ENCODE data around the gene TOR2A.
"Not testable (repeated sequence)": the region's sequence is repeated elsewhere in the genome, so short reads cannot be mapped to it uniquely, and the experiment has no call there.

Gene TOR2A

DNA sequence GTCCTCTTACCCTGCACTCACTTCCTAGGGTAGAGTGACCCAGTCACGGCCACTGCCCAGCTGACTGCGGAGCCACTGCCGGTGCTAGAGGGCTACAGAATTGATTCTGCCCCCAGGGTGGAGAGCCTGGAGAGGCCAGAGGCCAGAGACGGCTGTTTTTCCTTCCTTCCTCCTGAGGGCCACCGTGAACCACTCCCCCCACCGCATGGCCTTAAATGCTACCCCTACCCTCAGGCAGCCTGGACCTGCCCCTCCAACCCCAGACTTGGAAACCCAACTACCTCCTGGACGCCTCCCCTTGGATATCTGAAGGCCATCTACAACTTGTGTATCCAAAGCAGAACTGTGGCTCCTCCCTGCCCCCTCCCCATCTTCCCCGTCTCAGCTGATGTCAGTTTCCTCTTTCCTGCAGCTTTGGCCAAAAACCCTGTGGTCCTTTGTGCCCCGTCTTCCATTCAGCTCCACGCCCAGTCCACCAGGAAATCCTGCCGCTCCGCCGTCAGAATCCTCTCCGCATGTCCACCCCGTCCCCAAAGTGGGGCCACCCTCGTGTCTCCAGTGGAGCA lies 27.1 kb upstream of the TOR2A start:
- H3K79me2 ChIP-seq (ENCODE audit: low read length): no peaks in the 10 kb centered on the region
- no peak for TF ChIP-seq CTCF (IDR thresholded peaks at IDR 0.05; ENCODE audit: low read depth, low read length)
- no peak for TF ChIP-seq EZH2phosphoT487 (IDR thresholded peaks at IDR 0.05; ENCODE audit: low read depth)
- H4K20me1 ChIP-seq (ENCODE audit: insufficient read depth, low read length): peaks cover 42% of the 10 kb centered on the region
- no peak overlapping the region for H3K9ac ChIP-seq (ENCODE audit: low read length)
- no peaks in the 10 kb centered on the region for H3K4me1 ChIP-seq (ENCODE audit: low read length)
- peaks cover 35% of the 10 kb centered on the region for H3K36me3 ChIP-seq (replicated peaks; ENCODE audit: low read depth, low read length)
- H3K4me3 ChIP-seq (ENCODE audit: low read length): no peak overlapping the region
- no peaks in the 10 kb centered on the region for H3K27me3 ChIP-seq (ENCODE audit: low read depth, low read length)
- H3K9me3 ChIP-seq (ENCODE audit: insufficient read depth, low read length): no peaks in the 10 kb centered on the region
- no peak overlapping the region for H3K27ac ChIP-seq (ENCODE audit: low read length)
- no peak overlapping the region for H2AFZ ChIP-seq (ENCODE audit: low read depth, low read length)
- no peak overlapping the region for H3K4me2 ChIP-seq (ENCODE audit: low read length)

GRCh38 chr9:127761491-127761956 lies 26.4 kb upstream of the TOR2A start:
- H2AFZ ChIP-seq (ENCODE audit: low read depth, low read length): no peak overlapping the region
- no peaks in the 10 kb centered on the region for H3K9me3 ChIP-seq (ENCODE audit: insufficient read depth, low read length)
- no peak overlapping the region for H3K9ac ChIP-seq (ENCODE audit: low read length)
- H4K20me1 ChIP-seq (ENCODE audit: insufficient read depth, low read length): peaks cover 38% of the 10 kb centered on the region
- no peaks in the 10 kb centered on the region for H3K27me3 ChIP-seq (ENCODE audit: low read depth, low read length)
- H3K4me2 ChIP-seq (ENCODE audit: low read length): no peak overlapping the region
- H3K27ac ChIP-seq (ENCODE audit: low read length): no peak overlapping the region
- H3K4me3 ChIP-seq (ENCODE audit: low read length): no peak overlapping the region
- peaks cover 29% of the 10 kb centered on the region for H3K36me3 ChIP-seq (replicated peaks; ENCODE audit: low read depth, low read length)
- H3K4me1 ChIP-seq (ENCODE audit: low read length): no peaks in the 10 kb centered on the region
- no peaks in the 10 kb centered on the region for H3K79me2 ChIP-seq (ENCODE audit: low read length)
- TF ChIP-seq EZH2phosphoT487 (IDR thresholded peaks at IDR 0.05; ENCODE audit: low read depth) (no peak), CTCF (IDR thresholded peaks at IDR 0.05; ENCODE audit: low read depth, low read length) (no peak)

- Histone ChIP-seq H3K9ac (ENCODE audit: low read length) (no peak overlapping the region), H3K4me1 (ENCODE audit: low read length) (no peaks in the 10 kb centered on the region), H3K27me3 (ENCODE audit: low read depth, low read length) (no peaks in the 10 kb centered on the region), H3K4me3 (ENCODE audit: low read length) (no peak overlapping the region), H3K9me3 (ENCODE audit: insufficient read depth, low read length) (no peaks in the 10 kb centered on the region), H4K20me1 (ENCODE audit: insufficient read depth, low read length) (peaks cover 36% of the 10 kb centered on the region), H2AFZ (ENCODE audit: low read depth, low read length) (no peak overlapping the region), H3K4me2 (ENCODE audit: low read length) (no peak overlapping the region), H3K36me3 (replicated peaks; ENCODE audit: low read depth, low read length) (peaks cover 27% of the 10 kb centered on the region), H3K79me2 (ENCODE audit: low read length) (no peaks in the 10 kb centered on the region), H3K27ac (ENCODE audit: low read length) (no peak overlapping the region)
- TF ChIP-seq CTCF (IDR thresholded peaks at IDR 0.05; ENCODE audit: low read depth, low read length) (no peak), EZH2phosphoT487 (IDR thresholded peaks at IDR 0.05; ENCODE audit: low read depth) (no peak)
These were observed 26.0 kb upstream of the TOR2A start for GRCh38 chr9:127761061-127761460.

DNA sequence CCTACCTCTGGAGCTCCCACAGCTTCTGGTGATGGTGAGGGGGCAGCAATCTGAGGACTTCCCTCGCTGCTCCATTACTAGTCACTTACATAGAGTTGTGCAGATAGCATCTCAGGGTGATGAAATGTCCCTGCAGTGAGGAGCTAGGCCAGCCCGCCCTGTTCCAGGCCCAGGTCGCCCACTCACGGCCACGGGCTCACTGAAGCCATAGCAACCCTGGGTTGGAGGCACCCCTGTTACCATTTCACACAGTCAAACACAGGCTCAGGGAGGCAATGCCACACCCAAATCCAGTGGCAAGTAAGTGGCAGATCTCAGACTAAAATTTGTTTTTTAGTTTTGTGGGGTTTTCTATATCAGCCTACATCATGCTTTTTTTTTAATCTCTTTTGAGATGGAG lies 23.7 kb upstream of the TOR2A start:
- no peak overlapping the region for H3K27ac ChIP-seq (ENCODE audit: low read length)
- TF ChIP-seq CTCF (IDR thresholded peaks at IDR 0.05; ENCODE audit: low read depth, low read length) (no peak), EZH2phosphoT487 (IDR thresholded peaks at IDR 0.05; ENCODE audit: low read depth) (no peak)
- H3K9me3 ChIP-seq (ENCODE audit: insufficient read depth, low read length): no peaks in the 10 kb centered on the region
- no peak overlapping the region for H3K4me2 ChIP-seq (ENCODE audit: low read length)
- no peaks in the 10 kb centered on the region for H3K27me3 ChIP-seq (ENCODE audit: low read depth, low read length)
- no peak overlapping the region for H3K4me3 ChIP-seq (ENCODE audit: low read length)
- no peaks in the 10 kb centered on the region for H3K79me2 ChIP-seq (ENCODE audit: low read length)
- no peak overlapping the region for H2AFZ ChIP-seq (ENCODE audit: low read depth, low read length)
- H3K4me1 ChIP-seq (ENCODE audit: low read length): no peaks in the 10 kb centered on the region
- H4K20me1 ChIP-seq (ENCODE audit: insufficient read depth, low read length): peaks cover 32% of the 10 kb centered on the region
- H3K36me3 ChIP-seq (replicated peaks; ENCODE audit: low read depth, low read length): peaks cover 15% of the 10 kb centered on the region
- H3K9ac ChIP-seq (ENCODE audit: low read length): no peak overlapping the region

DNA sequence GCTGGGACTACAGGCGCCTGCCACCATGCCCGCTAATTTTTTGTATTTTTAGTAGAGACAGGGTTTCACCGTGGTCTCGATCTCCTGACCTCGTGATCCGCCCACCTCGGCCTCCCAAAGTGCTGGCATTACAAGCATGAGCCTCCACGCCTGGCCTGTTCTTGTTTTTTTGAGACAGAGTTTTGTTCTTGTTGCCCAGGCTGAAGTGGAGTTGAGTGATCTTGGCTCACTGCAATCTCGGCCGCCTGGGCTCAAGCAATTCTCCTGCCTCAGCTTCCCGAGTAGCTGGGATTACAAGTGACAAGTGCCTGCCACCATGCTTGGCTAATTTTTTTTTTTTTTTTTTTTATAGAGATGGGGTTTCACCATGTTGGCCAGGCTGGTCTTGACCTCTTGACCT lies 21.7 kb upstream of the TOR2A start:
- Histone ChIP-seq H4K20me1 (ENCODE audit: insufficient read depth, low read length) (peaks cover 30% of the 10 kb centered on the region), H3K36me3 (replicated peaks; ENCODE audit: low read depth, low read length) (peaks cover 12% of the 10 kb centered on the region)
- H3K27ac ChIP-seq (ENCODE audit: low read length); H3K4me3 ChIP-seq (ENCODE audit: low read length); H3K4me2 ChIP-seq (ENCODE audit: low read length); H3K4me1 ChIP-seq (ENCODE audit: low read length); H3K79me2 ChIP-seq (ENCODE audit: low read length); H3K9ac ChIP-seq (ENCODE audit: low read length); H3K9me3 ChIP-seq (ENCODE audit: insufficient read depth, low read length); H3K27me3 ChIP-seq (ENCODE audit: low read depth, low read length); H2AFZ ChIP-seq (ENCODE audit: low read depth, low read length): not testable (repeated sequence)

Measured in OCI-LY3 (cell line).